NCI-H82 (cell line): ENCODE results near the gene IRF9.

ENCODE experiments used
- DNase-seq: peaks from one replicate; lab custom pipeline; 2025; lab: John Stamatoyannopoulos, UW

The IRF9 gene

DNA sequence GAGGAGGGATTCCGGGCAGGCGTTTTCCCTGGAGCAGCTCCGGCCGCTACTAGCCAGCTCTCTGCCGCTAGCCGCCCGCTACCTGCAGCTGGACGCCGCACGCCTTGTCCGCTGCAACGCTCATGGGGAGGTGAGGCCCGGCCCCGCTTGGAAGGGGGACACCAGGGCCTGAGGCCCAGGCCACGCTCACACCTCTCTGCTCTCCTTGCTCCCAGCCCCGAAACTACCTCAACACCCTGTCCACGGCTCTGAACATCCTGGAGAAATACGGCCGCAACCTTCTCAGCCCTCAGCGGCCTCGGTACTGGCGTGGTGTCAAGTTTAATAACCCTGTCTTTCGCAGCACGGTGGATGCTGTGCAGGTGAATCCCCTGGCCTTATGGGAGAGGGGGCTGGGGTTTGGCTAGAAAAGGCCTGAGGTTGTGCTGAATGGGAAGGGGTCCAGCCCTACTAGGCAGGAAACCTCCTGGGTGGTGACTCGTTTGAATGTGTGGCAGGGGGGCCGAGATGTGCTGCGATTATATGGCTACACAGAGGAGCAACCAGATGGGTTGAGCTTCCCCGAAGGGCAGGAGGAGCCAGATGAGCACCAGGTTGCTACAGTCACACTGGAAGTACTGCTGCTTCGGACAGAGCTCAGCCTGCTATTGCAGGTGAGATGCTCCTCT, 13.2 kb upstream of the IRF9 start:
- DNase-seq: peak; percentile 6

- no peak for DNase-seq
Measured at GRCh38 chr14:24149302-24149969, 11.6 kb upstream of the IRF9 start.

DNA sequence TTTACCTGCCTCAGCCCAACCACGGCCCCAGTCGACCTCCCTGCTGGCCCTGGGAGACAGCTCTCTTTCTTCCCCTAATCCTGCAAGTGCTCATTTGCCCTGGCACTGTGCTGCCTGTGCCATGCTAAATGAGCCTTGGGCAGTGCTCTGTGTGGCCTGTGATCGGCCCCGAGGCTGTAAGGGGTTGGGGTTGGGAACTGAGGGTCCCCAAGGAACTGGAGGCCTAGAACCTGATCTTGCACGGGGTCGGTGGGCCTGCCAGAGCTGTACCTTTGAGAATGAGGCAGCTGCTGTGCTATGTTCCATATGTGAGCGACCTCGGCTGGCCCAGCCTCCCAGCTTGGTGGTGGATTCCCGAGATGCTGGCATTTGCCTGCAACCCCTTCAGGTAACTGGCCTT, 11.0 kb upstream of the IRF9 start:
- DNase-seq: no peak

GRCh38 chr14:24150567-24150966, 10.5 kb upstream of the IRF9 start:
- DNase-seq: no peak

DNA sequence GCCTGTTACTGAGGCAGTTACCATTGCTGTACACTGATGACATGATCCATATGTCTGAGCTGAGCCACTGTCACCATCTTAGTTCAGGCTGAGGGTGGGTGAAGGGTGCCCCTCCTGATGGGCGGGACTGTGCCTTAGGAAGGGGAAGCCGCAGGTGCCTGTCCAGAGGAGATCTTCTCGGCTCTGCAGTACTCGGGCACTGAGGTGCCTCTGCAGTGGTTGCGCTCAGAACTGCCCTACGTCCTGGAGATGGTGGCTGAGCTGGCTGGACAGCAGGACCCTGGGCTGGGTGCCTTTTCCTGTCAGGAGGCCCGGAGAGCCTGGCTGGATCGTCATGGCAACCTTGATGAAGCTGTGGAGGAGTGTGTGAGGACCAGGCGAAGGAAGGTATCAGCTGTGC, 10.1 kb upstream of the IRF9 start:
- DNase-seq: no peak

DNA sequence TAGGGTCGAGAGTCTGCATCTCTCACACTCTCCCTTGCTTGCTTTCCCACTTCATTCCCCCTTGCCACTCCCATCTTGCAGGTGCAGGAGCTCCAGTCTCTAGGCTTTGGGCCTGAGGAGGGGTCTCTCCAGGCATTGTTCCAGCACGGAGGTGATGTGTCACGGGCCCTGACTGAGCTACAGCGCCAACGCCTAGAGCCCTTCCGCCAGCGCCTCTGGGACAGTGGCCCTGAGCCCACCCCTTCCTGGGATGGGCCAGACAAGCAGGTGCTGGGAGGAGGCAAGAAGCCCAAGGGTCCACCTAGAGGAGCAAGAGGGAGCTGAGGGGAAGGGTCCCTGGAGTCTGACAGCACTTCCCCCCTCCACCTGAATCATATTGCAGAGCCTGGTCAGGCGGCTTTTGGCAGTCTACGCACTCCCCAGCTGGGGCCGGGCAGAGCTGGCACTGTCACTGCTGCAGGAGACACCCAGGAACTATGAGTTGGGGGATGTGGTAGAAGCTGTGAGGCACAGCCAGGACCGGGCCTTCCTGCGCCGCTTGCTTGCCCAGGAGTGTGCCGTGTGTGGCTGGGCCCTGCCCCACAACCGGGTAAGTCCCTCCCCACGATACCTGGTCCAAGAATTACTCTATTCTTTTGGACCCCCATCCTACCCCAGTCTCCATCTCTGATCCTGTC, 9.5 kb upstream of the IRF9 start:
- no peak for DNase-seq

GRCh38 chr14:24155100-24155499, 6.0 kb upstream of the IRF9 start:
- DNase-seq: no peak

DNA sequence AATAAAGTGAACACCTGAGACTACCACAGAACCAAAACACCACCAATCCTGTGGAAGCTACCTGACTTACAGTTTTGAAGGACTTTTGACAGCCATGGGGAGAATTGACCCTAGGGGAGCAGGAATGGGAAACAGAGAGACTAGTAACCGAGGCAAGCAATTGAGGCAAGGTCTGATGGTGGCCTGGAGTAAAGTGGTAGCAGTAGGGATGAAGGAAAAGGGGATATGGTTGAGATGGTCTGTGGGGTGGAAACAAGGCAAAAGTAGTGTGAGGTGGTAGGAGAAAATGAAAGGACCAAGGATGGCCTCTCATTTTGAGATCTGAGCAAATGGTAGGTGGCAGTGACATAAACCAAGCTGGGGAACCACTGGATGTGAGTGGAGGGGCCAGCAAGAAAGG, 4.2 kb upstream of the IRF9 start:
- no peak for DNase-seq

DNA sequence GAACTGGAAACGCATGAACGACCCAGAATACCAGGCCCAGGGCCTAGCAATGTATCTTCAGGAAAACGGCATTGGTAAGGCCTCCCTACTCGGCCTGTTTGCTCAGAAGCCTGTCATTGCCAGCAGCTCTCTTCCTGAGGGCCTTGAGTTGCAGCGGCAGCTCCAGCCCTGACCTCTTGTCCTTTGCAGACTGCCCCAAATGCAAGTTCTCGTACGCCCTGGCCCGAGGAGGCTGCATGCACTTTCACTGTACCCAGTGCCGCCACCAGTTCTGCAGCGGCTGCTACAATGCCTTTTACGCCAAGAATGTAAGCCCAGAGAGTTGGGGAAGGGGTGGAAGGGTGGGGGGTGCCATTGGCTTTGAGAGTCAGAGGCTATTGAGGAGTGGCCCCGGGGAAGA, 3.7 kb upstream of the IRF9 start:
- no peak for DNase-seq

GRCh38 chr14:24159777-24160498, 1.1 kb upstream of the IRF9 start:
- no peak for DNase-seq

- DNase-seq: no peak
Measured at GRCh38 chr14:24160499-24160849, 591 bp upstream of the IRF9 start.

DNA sequence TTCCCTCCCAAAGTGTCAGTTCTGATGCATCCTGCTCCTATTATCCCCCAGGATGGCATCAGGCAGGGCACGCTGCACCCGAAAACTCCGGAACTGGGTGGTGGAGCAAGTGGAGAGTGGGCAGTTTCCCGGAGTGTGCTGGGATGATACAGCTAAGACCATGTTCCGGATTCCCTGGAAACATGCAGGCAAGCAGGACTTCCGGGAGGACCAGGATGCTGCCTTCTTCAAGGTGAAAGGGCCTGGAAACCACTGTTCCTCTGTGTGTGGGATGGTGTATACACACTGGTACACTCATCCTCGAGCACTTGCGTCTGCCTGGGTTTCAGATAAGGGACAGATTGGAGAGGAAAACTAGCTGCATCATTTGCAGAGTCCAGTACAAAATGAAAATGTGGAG, 1.0 kb downstream of the IRF9 start:
- no peak for DNase-seq

GRCh38 chr14:24164518-24164991, 3.5 kb downstream of the IRF9 start:
- DNase-seq: no peak

DNA sequence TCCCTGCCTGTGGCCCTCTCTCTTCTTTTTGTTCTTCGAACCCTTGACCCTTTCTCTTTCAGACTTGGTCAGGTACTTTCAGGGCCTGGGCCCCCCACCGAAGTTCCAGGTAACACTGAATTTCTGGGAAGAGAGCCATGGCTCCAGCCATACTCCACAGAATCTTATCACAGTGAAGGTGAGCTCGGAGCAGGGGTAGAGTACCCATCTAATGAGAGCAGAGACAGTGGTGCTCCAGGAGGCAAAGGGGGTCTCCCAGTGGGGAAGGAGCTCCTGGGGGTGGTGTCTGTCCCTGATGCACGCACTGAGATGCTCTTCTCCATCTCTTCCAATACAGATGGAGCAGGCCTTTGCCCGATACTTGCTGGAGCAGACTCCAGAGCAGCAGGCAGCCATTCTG, 4.7 kb downstream of the IRF9 start:
- no peak for DNase-seq

DNA sequence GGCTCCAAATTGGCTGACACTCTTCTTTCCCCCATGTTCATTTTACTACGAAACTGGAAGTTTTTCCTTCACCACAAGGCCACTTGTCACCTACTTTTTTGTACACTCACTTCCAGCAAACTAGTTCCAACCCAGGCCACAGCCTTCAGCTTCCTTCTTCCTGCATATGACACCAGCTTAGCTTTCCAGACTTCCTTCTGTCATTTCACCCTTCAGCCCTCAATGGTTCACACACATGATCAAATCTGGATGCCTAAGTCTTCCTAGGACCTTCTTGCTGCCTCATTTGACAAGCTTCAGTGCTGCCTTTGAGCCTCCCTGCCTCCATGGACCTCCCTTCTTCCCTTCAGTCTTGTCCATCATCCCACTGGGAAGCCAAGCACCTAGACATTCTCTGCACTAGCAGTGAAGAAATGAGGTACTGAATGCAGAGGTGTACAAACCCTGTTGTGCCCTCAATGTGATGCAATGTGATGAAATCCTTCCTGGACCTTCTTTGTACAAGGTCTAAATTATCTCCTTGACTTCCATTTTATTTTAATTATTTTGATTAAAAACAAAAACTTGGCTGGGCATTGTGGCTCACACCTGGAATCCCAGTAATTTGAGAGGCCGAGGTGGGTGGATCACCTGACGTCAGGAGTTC, 6.5 kb downstream of the IRF9 start:
- no peak for DNase-seq

DNA sequence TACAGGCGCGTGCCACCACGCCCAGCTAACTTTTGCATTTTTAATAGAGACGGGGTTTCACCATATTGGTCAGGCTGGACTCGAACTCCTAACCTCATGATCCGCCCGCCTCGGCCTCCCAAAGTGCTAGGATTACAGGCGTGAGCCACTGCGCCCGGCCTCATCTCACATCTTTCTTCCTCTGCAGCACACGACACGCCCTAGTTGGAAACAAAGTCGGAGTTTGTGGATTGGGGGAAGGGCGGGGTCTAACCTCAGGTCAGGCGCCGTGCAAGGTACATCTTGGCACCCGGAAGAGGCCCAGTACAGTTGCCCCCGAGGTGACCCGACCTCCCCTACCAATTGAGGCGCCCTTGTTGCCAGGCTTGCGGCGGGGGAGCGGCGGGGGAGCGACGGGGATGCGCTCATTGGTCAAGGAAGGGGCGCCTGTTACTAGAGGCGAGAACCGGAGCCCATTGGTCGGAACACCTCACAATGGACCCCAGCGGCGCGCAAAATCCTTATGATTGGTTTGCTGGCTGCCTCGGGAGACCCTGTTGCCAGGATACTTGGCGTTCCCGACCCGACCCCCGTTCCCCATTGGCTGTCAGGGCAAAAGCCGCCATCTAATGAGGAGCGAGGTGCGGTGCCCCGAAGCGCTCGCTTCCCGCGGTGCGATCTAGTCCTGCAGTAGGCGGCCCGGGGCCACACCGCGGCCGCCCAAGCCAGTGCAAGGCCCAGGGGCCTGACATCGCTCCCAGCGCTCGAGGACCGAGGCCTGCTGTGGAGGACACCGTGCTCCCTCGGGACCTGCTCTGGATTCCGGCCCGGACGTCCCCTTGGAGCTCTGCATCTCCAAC, 10.6 kb downstream of the IRF9 start, which contains the start of gene REC8:
Gene REC8, plus strand, starts transcription at position 659 of the 839 bp plus-strand sequence. CDS start 473 bp downstream, outside the sequence.
- DNase-seq: peak; percentile 99

DNA sequence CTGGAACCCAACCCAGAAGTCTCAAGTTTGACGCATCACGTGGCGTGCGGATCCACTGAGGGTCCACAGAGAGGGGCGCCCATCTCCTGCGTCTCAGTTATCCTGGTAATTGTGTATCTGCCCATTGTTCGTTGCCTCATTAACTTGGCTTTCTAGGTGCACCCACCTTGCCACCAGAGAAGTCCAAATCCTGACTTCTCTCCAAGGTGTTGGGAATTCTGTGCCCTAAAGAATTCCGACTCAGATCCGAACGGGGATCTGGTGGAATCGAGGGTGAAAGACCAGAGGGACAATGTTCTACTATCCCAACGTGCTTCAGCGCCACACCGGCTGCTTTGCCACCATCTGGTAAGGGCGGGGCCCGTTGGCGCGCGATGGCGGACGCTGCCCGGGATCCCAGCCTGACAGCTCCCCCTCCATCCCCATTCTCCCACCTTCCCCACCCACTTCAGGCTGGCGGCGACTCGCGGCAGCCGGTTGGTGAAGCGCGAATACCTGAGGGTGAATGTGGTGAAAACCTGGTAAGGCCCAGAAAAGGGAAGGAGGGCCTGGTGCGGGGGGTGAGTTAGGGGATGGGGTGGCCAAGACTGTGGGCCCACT, 11.3 kb downstream of the IRF9 start:
- DNase-seq: peak; percentile 57

DNA sequence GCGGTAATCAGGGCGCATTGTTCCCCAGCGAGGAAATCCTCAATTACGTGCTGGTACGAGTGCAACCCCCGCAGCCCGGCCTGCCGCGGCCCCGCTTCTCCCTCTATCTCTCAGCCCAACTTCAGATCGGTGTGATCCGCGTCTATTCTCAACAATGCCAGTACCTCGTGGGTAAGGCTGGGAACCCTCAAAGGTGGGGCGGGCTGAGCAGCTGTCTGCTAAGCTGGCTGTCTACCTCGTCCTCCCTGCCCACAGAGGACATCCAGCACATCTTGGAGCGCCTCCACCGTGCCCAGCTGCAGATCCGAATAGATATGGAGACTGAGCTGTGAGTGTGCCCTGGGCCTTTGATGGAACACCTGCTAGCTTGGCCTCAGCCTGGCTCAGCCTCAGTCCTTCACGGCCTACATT, 11.8 kb downstream of the IRF9 start:
- DNase-seq: peak; percentile 33

- no peak for DNase-seq
Measured at GRCh38 chr14:24176599-24176998, 15.5 kb downstream of the IRF9 start.

- DNase-seq: no peak
Measured at GRCh38 chr14:24177041-24177825, 16.2 kb downstream of the IRF9 start.
